Stromal cell of bone marrow (primary cell): ENCODE data around the gene CDK13.
"Not testable (repeated sequence)": the region's sequence is repeated elsewhere in the genome, so short reads cannot be mapped to it uniquely, and the experiment has no call there.

ENCODE experiments used
- DNase-seq: peaks from one replicate; pipeline ENCODE4 v3.0.0-alpha.2; 2012; ENCODE audit warnings: low read depth

Gene CDK13

GRCh38 chr7:40097728-40098127 lies 147.7 kb downstream of the CDK13 start:
- no peak for DNase-seq

GRCh38 chr7:40098810-40099209 lies 148.8 kb downstream of the CDK13 start:
- no peak for DNase-seq

- no peak for DNase-seq
These were observed 149.8 kb downstream of the CDK13 start for GRCh38 chr7:40099837-40100236.

DNA sequence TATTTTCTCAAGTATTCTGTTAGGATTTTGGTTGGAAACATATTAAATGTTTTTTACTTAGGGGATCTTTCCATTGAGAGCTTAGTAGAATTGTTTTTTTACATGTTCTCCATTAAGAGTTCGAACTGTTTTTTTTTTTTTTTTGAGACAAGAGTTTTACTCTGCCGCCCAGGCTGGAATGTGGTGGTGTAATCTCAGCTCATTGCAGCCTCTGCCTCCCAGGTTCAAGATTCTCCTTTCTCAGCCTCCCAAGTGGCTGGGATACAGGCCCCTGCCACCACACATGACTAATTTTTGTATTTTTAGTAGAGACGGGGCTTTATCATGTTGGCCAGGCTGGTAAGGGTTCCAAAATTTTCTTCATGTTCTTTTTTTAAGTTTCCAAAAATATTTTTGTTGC lies 151.1 kb downstream of the CDK13 start:
- DNase-seq: no peak

GRCh38 chr7:40102897-40103296 lies 152.8 kb downstream of the CDK13 start:
- no peak for DNase-seq

DNA sequence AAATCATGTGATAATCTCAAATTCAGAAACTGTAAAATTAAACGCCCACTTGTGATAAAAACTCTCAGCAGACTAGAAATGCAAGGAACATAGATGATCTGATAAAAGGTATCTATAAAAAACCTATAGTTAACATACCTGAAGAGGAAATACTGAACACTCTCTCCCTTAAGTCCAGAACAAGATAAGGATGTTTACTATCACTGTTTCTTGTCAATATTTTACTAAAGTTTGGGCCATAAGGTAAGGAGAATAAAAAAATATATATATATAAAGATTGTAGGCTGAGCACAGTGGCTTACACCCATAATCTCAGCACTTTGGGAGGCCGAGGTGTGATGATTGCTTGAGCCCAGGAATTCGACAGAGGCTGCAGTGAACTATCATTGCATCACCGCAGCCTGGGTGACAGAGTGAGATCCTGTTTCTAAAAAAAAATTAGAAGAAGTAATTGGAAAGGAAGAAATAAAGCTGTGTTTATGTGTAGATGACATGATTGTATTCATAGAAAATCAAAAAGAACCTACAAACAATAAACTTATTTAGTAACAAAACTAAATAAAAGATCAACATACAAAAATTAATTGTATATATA lies 155.9 kb downstream of the CDK13 start:
- no peak for DNase-seq

GRCh38 chr7:40115936-40116335 lies 165.9 kb downstream of the CDK13 start:
- DNase-seq: no peak

GRCh38 chr7:40117199-40117598 lies 167.1 kb downstream of the CDK13 start:
- not testable (repeated sequence) for DNase-seq

DNA sequence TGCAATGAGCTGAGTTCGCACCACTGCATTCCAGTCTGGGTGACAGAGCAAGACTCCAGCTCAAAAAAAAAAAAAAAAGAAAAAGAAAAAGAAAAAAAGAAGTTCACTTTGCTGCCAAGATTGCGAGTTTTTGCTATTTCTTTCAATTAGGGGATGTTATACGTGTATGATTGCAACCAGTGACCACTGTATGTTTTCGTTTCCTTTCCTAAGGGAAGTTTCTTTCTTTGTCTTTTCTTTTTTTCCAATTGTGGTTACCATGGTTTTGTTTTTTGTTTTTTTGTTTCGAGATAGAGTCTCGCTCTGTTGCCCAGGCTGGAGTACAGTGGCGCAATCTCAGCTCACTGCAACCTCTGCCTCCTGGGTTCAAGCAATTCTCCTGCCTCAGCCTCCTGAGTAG lies 168.1 kb downstream of the CDK13 start:
- not testable (repeated sequence) for DNase-seq

DNA sequence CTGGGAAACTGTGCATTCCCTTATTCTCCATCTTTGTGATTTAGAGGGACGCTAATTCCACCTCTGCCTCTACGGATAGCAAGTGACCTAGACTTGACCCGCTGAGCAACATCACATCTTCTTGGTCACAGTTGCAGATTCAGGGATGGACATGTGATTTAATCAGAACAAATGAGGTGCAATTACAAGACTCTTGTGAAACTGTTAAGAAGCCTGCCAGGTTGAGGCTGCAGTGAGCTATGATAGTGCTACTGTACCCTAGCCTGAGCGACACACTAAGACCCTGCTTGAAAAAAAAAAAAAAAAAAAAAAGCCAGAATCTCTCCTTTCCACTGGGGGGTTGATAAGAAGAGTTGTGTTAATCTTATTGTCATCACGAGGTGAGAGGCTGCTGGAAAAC lies 170.0 kb downstream of the CDK13 start:
- no peak for DNase-seq

GRCh38 chr7:40122100-40122939 lies 172.3 kb downstream of the CDK13 start:
- not testable (repeated sequence) for DNase-seq

DNA sequence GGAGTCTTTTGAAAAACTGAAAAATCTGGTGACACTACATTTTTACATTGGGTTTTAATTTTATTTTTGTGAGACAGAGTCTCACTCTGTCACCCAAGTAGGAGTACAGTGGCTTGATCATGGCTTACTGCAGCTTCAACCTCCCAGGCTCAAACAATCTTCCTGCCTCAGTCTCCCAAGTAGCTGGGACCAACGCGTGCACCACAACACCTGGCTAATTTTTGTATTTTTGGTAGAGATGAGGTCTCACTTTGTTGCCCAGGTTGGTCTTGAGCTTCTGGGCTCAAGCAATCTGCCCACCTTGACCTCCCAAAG lies 172.8 kb downstream of the CDK13 start:
- no peak for DNase-seq

- no peak for DNase-seq
These were observed 183.7 kb downstream of the CDK13 start for GRCh38 chr7:40133561-40134427.

- DNase-seq: peak; percentile 72
These were observed 184.6 kb downstream of the CDK13 start, which contains the start of the genes MPLKIP and SUGCT for GRCh38 chr7:40134428-40135316. Gene MPLKIP, minus strand, starts transcription at chr7:40134622. Its CDS starts 55 bp downstream, at chr7:40134567. Gene SUGCT, plus strand, starts transcription at chr7:40135005.

- DNase-seq: no peak
These were observed 185.2 kb downstream of the CDK13 start for GRCh38 chr7:40135317-40135610.

DNA sequence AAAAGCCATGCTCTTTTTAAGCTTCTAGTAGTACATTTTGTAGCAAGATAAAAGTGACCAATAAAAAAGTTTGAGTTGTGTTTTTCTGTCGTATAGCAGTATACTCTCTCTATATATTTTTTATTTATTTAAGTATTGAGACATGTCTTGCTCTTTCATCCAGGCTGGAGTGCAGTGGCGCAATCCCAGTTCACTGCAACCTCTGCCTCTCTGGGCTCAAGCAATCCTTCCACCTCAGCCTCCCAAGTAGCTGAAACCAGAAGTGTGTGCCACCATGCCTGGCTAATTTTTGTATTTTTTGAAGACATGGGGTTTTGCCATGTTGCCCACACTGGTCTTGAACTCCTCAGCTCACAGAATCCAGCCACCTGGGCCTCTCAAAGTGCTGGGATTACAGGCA lies 187.5 kb downstream of the CDK13 start:
- DNase-seq: no peak

- DNase-seq: no peak
These were observed 188.9 kb downstream of the CDK13 start for GRCh38 chr7:40138973-40139372.

GRCh38 chr7:40139891-40140290 lies 189.8 kb downstream of the CDK13 start:
- DNase-seq: not testable (repeated sequence)

DNA sequence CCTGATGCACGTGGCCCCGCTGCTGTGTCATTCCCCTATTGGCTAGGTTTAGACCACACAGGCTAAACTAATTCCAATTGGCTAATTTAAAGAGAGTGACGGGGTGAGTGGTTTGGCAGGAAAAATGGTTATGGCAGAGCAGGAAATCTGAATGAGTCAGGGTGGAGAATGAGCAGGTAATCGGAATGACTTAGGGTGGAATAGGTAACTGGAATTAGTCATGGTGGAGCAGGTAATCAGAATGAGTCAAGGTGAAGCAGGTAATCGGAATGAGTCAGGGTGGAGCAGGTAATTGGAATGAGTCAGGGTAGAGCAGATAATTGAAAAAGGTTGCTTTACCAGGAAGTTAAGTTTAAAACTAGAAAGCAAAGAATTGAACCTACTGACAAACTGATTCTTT lies 191.9 kb downstream of the CDK13 start:
- DNase-seq: not testable (repeated sequence)

- not testable (repeated sequence) for DNase-seq
These were observed 195.6 kb downstream of the CDK13 start for GRCh38 chr7:40145596-40146130.
